Measurements from ENCODE around the gene LBX2. TPM values are rescaled to one million over a fixed set of nuclear protein-coding genes. Genes with fewer than 3 reads are reported as not detected.

Gene LBX2
- total and polyA plus RNA-seq, 10 of the 15 experiments (the other 5 are each of a cell fraction or from before 2014, with no cell fraction given): 0.08 to 4.0 (median 0.27) TPM

DNA sequence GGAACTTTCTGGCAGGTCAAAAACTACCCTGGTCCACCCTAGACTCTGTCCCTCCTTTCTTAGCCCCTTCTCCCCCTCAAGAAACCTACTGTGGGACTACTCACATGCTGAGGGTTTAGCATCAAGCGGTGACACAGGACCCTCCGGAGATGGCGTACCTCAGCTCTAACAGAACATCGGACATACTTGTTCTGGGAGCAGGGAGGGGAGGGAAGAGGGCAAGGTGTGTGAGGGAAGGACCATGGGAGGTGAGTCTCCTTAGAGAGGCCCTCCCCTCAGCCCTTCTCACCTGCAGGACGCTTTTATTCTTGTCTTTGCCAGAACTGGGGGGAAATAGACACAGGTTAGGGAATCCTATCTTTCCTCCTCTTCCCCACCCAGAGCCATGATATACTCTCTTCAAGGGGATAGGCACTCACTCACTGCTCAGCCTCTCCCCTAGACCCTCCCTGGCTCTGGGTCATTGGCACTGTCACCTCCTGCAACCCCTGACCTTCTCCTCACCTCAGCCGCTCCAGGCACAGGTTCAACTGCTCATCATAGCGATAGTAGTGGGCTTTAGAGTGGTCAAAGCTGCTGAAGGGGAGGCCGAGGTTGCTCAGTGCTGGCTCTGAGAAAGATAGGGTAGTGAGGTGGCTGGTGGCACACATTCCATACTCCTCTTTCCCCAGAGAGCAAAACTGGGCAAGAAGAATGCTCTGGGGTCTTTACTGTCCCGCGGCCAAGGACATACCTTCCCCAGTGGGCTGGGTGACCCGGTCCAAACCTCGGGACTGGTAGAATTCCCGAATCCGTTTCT is 6.2 kb upstream of the LBX2 start (continued):
- TF ChIP-seq, protein P1, sequence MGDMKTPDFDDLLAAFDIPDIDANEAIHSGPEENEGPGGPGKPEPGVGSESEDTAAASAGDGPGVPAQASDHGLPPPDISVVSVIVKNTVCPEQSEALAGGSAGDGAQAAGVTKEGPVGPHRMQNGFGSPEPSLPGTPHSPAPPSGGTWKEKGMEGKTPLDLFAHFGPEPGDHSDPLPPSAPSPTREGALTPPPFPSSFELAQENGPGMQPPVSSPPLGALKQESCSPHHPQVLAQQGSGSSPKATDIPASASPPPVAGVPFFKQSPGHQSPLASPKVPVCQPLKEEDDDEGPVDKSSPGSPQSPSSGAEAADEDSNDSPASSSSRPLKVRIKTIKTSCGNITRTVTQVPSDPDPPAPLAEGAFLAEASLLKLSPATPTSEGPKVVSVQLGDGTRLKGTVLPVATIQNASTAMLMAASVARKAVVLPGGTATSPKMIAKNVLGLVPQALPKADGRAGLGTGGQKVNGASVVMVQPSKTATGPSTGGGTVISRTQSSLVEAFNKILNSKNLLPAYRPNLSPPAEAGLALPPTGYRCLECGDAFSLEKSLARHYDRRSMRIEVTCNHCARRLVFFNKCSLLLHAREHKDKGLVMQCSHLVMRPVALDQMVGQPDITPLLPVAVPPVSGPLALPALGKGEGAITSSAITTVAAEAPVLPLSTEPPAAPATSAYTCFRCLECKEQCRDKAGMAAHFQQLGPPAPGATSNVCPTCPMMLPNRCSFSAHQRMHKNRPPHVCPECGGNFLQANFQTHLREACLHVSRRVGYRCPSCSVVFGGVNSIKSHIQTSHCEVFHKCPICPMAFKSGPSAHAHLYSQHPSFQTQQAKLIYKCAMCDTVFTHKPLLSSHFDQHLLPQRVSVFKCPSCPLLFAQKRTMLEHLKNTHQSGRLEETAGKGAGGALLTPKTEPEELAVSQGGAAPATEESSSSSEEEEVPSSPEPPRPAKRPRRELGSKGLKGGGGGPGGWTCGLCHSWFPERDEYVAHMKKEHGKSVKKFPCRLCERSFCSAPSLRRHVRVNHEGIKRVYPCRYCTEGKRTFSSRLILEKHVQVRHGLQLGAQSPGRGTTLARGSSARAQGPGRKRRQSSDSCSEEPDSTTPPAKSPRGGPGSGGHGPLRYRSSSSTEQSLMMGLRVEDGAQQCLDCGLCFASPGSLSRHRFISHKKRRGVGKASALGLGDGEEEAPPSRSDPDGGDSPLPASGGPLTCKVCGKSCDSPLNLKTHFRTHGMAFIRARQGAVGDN (IDR thresholded peaks at IDR 0.05): no peak
- TF ChIP-seq EZH2 (IDR thresholded peaks at IDR 0.05; ENCODE audit: borderline replicate concordance, control insufficient read depth, low read depth, low read length) (no peak), KAT2A (conservative IDR thresholded peaks at IDR 0.05; ENCODE audit: control insufficient read depth, low read depth, low read length) (no peak), TBL1XR1 (IDR thresholded peaks at IDR 0.05; ENCODE audit: low read depth, low read length) (no peak), TARDBP (IDR thresholded peaks at IDR 0.05; ENCODE audit: borderline replicate concordance) (no peak), KLF5 (IDR thresholded peaks at IDR 0.05; ENCODE audit: partially characterized antibody) (no peak), IRF4 (IDR thresholded peaks at IDR 0.05; ENCODE audit: low read depth, low read length) (no peak), SRF (IDR thresholded peaks at IDR 0.05; ENCODE audit: low read depth in 2 of 2, low read length in 2 of 2) (no peak)
- TF ChIP-seq, protein P2, sequence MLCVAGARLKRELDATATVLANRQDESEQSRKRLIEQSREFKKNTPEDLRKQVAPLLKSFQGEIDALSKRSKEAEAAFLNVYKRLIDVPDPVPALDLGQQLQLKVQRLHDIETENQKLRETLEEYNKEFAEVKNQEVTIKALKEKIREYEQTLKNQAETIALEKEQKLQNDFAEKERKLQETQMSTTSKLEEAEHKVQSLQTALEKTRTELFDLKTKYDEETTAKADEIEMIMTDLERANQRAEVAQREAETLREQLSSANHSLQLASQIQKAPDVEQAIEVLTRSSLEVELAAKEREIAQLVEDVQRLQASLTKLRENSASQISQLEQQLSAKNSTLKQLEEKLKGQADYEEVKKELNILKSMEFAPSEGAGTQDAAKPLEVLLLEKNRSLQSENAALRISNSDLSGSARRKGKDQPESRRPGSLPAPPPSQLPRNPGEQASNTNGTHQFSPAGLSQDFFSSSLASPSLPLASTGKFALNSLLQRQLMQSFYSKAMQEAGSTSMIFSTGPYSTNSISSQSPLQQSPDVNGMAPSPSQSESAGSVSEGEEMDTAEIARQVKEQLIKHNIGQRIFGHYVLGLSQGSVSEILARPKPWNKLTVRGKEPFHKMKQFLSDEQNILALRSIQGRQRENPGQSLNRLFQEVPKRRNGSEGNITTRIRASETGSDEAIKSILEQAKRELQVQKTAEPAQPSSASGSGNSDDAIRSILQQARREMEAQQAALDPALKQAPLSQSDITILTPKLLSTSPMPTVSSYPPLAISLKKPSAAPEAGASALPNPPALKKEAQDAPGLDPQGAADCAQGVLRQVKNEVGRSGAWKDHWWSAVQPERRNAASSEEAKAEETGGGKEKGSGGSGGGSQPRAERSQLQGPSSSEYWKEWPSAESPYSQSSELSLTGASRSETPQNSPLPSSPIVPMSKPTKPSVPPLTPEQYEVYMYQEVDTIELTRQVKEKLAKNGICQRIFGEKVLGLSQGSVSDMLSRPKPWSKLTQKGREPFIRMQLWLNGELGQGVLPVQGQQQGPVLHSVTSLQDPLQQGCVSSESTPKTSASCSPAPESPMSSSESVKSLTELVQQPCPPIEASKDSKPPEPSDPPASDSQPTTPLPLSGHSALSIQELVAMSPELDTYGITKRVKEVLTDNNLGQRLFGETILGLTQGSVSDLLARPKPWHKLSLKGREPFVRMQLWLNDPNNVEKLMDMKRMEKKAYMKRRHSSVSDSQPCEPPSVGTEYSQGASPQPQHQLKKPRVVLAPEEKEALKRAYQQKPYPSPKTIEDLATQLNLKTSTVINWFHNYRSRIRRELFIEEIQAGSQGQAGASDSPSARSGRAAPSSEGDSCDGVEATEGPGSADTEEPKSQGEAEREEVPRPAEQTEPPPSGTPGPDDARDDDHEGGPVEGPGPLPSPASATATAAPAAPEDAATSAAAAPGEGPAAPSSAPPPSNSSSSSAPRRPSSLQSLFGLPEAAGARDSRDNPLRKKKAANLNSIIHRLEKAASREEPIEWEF (IDR thresholded peaks at IDR 0.05; ENCODE audit: insufficient replicate concordance, low read depth, low read length): no peak
- TF ChIP-seq, protein P3, sequence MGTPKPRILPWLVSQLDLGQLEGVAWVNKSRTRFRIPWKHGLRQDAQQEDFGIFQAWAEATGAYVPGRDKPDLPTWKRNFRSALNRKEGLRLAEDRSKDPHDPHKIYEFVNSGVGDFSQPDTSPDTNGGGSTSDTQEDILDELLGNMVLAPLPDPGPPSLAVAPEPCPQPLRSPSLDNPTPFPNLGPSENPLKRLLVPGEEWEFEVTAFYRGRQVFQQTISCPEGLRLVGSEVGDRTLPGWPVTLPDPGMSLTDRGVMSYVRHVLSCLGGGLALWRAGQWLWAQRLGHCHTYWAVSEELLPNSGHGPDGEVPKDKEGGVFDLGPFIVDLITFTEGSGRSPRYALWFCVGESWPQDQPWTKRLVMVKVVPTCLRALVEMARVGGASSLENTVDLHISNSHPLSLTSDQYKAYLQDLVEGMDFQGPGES (IDR thresholded peaks at IDR 0.05): no peak
- TF ChIP-seq, protein P4, sequence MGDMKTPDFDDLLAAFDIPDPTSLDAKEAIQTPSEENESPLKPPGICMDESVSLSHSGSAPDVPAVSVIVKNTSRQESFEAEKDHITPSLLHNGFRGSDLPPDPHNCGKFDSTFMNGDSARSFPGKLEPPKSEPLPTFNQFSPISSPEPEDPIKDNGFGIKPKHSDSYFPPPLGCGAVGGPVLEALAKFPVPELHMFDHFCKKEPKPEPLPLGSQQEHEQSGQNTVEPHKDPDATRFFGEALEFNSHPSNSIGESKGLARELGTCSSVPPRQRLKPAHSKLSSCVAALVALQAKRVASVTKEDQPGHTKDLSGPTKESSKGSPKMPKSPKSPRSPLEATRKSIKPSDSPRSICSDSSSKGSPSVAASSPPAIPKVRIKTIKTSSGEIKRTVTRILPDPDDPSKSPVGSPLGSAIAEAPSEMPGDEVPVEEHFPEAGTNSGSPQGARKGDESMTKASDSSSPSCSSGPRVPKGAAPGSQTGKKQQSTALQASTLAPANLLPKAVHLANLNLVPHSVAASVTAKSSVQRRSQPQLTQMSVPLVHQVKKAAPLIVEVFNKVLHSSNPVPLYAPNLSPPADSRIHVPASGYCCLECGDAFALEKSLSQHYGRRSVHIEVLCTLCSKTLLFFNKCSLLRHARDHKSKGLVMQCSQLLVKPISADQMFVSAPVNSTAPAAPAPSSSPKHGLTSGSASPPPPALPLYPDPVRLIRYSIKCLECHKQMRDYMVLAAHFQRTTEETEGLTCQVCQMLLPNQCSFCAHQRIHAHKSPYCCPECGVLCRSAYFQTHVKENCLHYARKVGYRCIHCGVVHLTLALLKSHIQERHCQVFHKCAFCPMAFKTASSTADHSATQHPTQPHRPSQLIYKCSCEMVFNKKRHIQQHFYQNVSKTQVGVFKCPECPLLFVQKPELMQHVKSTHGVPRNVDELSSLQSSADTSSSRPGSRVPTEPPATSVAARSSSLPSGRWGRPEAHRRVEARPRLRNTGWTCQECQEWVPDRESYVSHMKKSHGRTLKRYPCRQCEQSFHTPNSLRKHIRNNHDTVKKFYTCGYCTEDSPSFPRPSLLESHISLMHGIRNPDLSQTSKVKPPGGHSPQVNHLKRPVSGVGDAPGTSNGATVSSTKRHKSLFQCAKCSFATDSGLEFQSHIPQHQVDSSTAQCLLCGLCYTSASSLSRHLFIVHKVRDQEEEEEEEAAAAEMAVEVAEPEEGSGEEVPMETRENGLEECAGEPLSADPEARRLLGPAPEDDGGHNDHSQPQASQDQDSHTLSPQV (IDR thresholded peaks at IDR 0.05): no peak
